Chondrocyte (in vitro differentiated cells): Measurements from ENCODE around the gene ST6GALNAC4. TPM values are rescaled to one million over a fixed set of nuclear protein-coding genes. Genes with fewer than 3 reads are reported as not detected.
A peak's percentile ranks its signal among the peaks of the same experiment; 100 is the strongest.

ENCODE experiments used
- DNase-seq: peaks from one replicate; pipeline ENCODE4 v3.0.0; 2021; ENCODE audit warnings: mixed read lengths, low spot score
- H3K27ac Mint-ChIP-seq: one replicate; pipeline ENCODE4 v1.8.0; 2021; ENCODE audit warnings: mild to moderate bottlenecking, moderate library complexity, mixed read lengths; ENCODE audit not compliant: unreplicated experiment
- H3K27me3 Mint-ChIP-seq: 2 replicates; pipeline ENCODE4 v1.8.0; 2021; ENCODE audit warnings: low read depth, mixed read lengths
- H3K36me3 Mint-ChIP-seq: 2 replicates; pipeline ENCODE4 v1.8.0; 2021; ENCODE audit warnings: low read depth, mixed read lengths
- H3K4me1 Mint-ChIP-seq: 2 replicates; pipeline ENCODE4 v1.8.0; 2021; ENCODE audit warnings: low read depth, mild to moderate bottlenecking, mixed read lengths
- H3K4me3 Mint-ChIP-seq: one replicate; pipeline ENCODE4 v1.8.0; 2021; ENCODE audit warnings: mild to moderate bottlenecking, moderate library complexity, mixed read lengths; ENCODE audit not compliant: unreplicated experiment
- H3K9me3 Mint-ChIP-seq: 2 replicates; pipeline ENCODE4 v1.8.0; 2021; ENCODE audit warnings: low read depth, mixed read lengths
- CTCF ChIP-seq: fragments of 200-600 bp; sonication (generic); IDR thresholded peaks from 2 replicates; pipeline ENCODE4 v1.5.0; 2021; ENCODE audit warnings: antibody characterized with exemption, mild to moderate bottlenecking, moderate library complexity
- total RNA-seq: library from RNA; stranded (reverse); gene quantifications from 3 replicates; pipeline ENCODE4 v1.2.1, GENCODE V29; 2021

The ST6GALNAC4 gene
- total RNA-seq, 1 donor from 2014 or later: 25.5 TPM

DNA sequence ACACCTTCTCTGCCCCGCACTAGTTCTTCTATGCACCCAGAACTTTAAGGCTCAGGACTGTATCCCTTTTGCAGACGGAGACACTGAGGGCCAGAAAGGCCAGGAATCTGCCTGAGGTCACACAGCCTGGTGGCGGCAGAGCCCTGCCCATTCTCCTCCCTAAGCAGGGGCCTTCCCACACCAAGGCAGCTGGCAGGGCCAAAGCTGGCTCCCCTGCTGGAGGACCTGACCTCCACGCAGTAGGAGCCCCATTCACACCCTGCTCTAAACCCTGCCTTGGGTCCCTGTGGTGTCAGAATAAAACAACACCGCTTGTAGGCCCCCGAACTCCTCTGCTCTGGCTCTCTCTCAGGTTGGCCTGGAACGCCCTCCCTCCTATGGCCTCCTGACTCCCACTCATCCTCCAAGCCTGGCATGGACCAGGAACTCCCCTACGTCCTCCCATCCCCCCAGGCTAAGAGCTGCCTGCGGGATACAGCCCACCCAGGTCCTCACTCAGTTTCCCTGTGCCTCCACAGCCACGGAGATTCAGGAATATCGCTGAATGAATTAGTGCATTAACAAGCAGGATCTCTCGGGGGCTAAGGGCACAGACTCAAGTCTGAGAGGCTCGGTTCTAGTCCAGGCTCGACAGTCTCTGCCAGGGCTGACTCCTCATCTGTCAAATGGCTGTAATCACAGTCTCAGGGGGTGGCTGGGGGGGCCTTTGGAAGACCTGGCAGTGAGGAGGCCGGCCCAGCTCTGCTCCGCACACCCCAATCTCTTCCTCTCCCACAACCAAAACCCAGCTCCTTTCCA, 20.2 kb downstream of the ST6GALNAC4 start:
- Mint-ChIP-seq H3K27ac (peak overlapping the region; percentile 17), H3K4me1 (peaks cover 32% of the 10 kb centered on the region), H3K4me3 (no peak overlapping the region), H3K9me3 (no peaks in the 10 kb centered on the region), H3K27me3 (no peaks in the 10 kb centered on the region), H3K36me3 (peaks cover 30% of the 10 kb centered on the region)
- peak; percentile 67 for DNase-seq
- no peak for TF ChIP-seq CTCF

GRCh38 chr9:127895811-127896210, 21.0 kb downstream of the ST6GALNAC4 start:
- no peak overlapping the region for H3K4me3 Mint-ChIP-seq
- H3K4me1 Mint-ChIP-seq: peaks cover 28% of the 10 kb centered on the region
- no peaks in the 10 kb centered on the region for H3K9me3 Mint-ChIP-seq
- H3K27ac Mint-ChIP-seq: no peak overlapping the region
- DNase-seq: peak; percentile 57
- H3K27me3 Mint-ChIP-seq: no peaks in the 10 kb centered on the region
- H3K36me3 Mint-ChIP-seq: peaks cover 31% of the 10 kb centered on the region
- no peak for TF ChIP-seq CTCF

DNA sequence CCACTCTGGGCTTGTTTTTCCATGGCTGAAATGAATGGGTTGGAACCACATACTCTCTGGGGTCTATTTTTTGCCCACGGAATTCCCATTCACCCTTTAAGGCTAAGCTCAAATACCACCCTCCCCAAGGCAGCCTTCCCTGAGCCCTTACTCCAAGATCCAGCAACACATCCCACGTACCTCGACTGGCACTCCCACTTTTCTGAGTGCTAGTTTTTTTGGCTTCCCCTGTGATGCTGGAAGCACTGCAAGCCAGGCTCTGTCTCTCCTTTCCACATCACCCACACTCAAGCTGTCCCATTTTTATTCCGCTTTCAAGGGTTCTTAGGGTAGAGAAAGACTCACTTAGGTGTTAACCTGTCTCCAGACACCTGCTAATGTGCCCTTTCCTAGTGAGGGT, 23.4 kb downstream of the ST6GALNAC4 start:
- no peak for DNase-seq
- peaks cover 20% of the 10 kb centered on the region for H3K4me1 Mint-ChIP-seq
- H3K36me3 Mint-ChIP-seq: peaks cover 40% of the 10 kb centered on the region
- no peaks in the 10 kb centered on the region for H3K27me3 Mint-ChIP-seq
- H3K9me3 Mint-ChIP-seq: no peaks in the 10 kb centered on the region
- no peak overlapping the region for H3K27ac Mint-ChIP-seq
- no peak for TF ChIP-seq CTCF
- H3K4me3 Mint-ChIP-seq: no peak overlapping the region

- Mint-ChIP-seq H3K4me1 (peaks cover 18% of the 10 kb centered on the region), H3K27me3 (no peaks in the 10 kb centered on the region), H3K9me3 (no peaks in the 10 kb centered on the region), H3K4me3 (no peak overlapping the region), H3K27ac (no peak overlapping the region), H3K36me3 (peaks cover 41% of the 10 kb centered on the region)
- no peak for TF ChIP-seq CTCF
- DNase-seq: no peak
These were observed 24.0 kb downstream of the ST6GALNAC4 start for GRCh38 chr9:127892831-127893230.

DNA sequence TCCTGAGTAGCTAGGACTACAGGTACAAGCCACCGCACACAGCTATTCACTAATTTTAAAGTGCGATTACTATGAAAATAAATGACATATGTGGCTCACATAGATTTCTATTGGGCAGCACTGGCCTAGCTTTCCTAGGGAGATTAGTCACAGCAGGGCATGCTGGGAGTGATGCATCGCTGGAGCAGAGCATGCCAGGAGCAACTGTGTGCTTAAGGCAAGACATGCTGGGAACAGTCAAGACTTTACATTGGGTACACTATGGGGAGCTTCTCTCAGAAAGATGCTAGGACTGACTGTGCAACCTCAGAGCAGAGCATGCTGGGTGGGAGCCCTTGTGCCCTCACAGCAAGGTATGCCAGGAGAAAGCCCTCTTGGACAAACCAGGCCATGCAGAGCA, 26.8 kb downstream of the ST6GALNAC4 start:
- TF ChIP-seq CTCF: no peak
- Mint-ChIP-seq H3K27me3 (no peaks in the 10 kb centered on the region), H3K4me1 (peaks cover 14% of the 10 kb centered on the region), H3K9me3 (no peaks in the 10 kb centered on the region), H3K36me3 (peaks cover 43% of the 10 kb centered on the region), H3K4me3 (no peak overlapping the region), H3K27ac (no peak overlapping the region)
- DNase-seq: no peak
